HEK293 (cell line): ENCODE data around the gene FRA10AC1.

Experiments
- CTCF ChIP-seq: fragments of 450-650 bp; formaldehyde crosslinking; IDR thresholded peaks from 2 replicates; pipeline ENCODE4 v1.5.1; 2016; ENCODE audit warnings: missing biosample characterization, missing genetic modification characterization
- REST ChIP-seq: fragments of 450-650 bp; formaldehyde crosslinking; IDR thresholded peaks from 2 replicates; pipeline ENCODE4 v1.5.1; 2016; ENCODE audit warnings: missing biosample characterization, missing genetic modification characterization
- SP2 ChIP-seq: fragments of 450-650 bp; formaldehyde crosslinking; IDR thresholded peaks from 2 replicates; pipeline ENCODE4 v1.5.1; 2016; ENCODE audit warnings: missing biosample characterization, missing genetic modification characterization
- ZFP37 ChIP-seq: fragments of 450-650 bp; formaldehyde crosslinking; IDR thresholded peaks from 2 replicates; pipeline ENCODE4 v1.5.1; 2016; ENCODE audit warnings: missing biosample characterization, missing genetic modification characterization
- ZNF248 ChIP-seq: fragments of 450-650 bp; formaldehyde crosslinking; IDR thresholded peaks from 2 replicates; pipeline ENCODE4 v1.5.1; 2017; ENCODE audit warnings: missing biosample characterization, missing genetic modification characterization
- ZNF785 ChIP-seq: fragments of 450-650 bp; formaldehyde crosslinking; IDR thresholded peaks from 2 replicates; pipeline ENCODE4 v1.5.1; 2016; ENCODE audit warnings: missing biosample characterization, missing genetic modification characterization

GRCh38 chr10:93666030-93666429 is 36.4 kb downstream of the FRA10AC1 start:
- TF ChIP-seq SP2 (tag by site-specific recombination) (no peak), ZFP37 (tag by site-specific recombination) (no peak), CTCF (no peak), ZNF785 (tag by site-specific recombination) (no peak), REST (tag by site-specific recombination) (no peak), ZNF248 (tag by site-specific recombination) (no peak)
